Measurements from ENCODE around the gene ZNF605. TPM values are rescaled to one million over a fixed set of nuclear protein-coding genes. Genes with fewer than 3 reads are reported as not detected.

ZNF605 gene
- total and polyA plus RNA-seq, 2 of the 4 experiments (the other 2 are of a cell fraction), result 3.6 to 9.9 TPM

- TF ChIP-seq NFE2L2 (IDR thresholded peaks at IDR 0.05; ENCODE audit: low read depth, low read length), result no peak
- no peak for TF ChIP-seq RAD21 (IDR thresholded peaks at IDR 0.05; ENCODE audit: low read length)
Observed at GRCh38 chr12:132955094-132956010, 754 bp downstream of the ZNF605 start (continued).

DNA sequence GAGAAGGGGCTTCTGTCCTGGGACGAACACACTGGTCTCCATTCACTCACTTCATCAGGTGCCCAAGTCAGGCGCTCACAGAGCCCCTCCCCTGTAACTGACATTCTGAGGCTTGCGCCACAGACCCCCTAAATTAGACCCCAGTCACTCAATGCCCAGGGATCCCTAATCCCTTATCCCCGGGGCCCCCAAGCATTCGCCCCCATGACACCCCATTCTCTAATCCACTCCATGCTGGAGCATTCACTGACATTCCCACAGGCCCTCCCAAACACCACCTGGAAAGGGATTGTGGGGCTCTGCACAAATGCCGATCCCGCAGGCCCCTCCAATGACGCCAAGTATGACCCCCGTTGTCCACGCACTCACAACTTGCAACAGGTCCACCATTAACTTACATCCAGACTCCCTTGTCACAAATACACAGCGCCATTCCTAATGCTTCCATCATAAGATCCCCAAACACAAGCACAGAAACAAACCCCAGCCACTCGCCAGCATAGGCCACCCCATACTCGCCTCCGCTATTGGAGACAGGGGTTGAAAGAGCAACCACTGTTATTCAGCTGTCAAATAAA, 1.5 kb downstream of the ZNF605 start:
- H2AK5ac ChIP-seq (ENCODE audit: low read depth, low read length), result no peak overlapping the region
- no TSS peak for BruUV-seq (replicated peaks)
- H3K27ac ChIP-seq (ENCODE audit: insufficient read depth, low read length), result peak overlapping the region; percentile 72; the same call in 1 of the 2 replicates
- no peak overlapping the region for H3K56ac ChIP-seq (ENCODE audit: extremely low read depth, insufficient read depth, low read length)
- POLR2A ChIA-PET (ENCODE audit: unreplicated experiment), result no interaction called here
- H4K91ac ChIP-seq (ENCODE audit: insufficient read depth, low read depth, low read length), result 0 out of 2 replicates have a peak overlapping the region, but pooled peaks have one; percentile 67
- no peak overlapping the region for H3K18ac ChIP-seq (ENCODE audit: low read depth, low read length)
- no peak for DNase-seq
- H3K9me1 ChIP-seq (ENCODE audit: insufficient read depth, low read length), result no peaks in the 10 kb centered on the region
- peak overlapping the region; percentile 52 for H2BK5ac ChIP-seq (ENCODE audit: low read depth, low read length, poor library complexity, severe bottlenecking)
- no peak for TF ChIP-seq BHLHE40 (IDR thresholded peaks at IDR 0.05; ENCODE audit: low read depth, low read length)
- no peak for TF ChIP-seq MXI1 (IDR thresholded peaks at IDR 0.05; ENCODE audit: borderline replicate concordance, low read depth, low read length)
- TF ChIP-seq RAD21 (IDR thresholded peaks at IDR 0.05; ENCODE audit: low read length), result no peak
- no peak for TF ChIP-seq NFE2L2 (IDR thresholded peaks at IDR 0.05; ENCODE audit: low read depth, low read length)
- TF ChIP-seq POLR2A (IDR thresholded peaks at IDR 0.05; ENCODE audit: low read depth, low read length), result no peak
- TF ChIP-seq MAZ (IDR thresholded peaks at IDR 0.05; ENCODE audit: borderline replicate concordance, low read depth, low read length), result no peak
- TF ChIP-seq MAFK (IDR thresholded peaks at IDR 0.05; ENCODE audit: low read depth, low read length), result no peak
- TF ChIP-seq CEBPB (IDR thresholded peaks at IDR 0.05; ENCODE audit: low read depth, low read length), result no peak
- no peak for TF ChIP-seq USF2 (IDR thresholded peaks at IDR 0.05; ENCODE audit: low read depth, low read length)
- TF ChIP-seq FOS (IDR thresholded peaks at IDR 0.05; ENCODE audit: low read depth, low read length), result no peak
- no peak for TF ChIP-seq CHD1 (IDR thresholded peaks at IDR 0.05; ENCODE audit: low read depth, low read length)
- no peak for TF ChIP-seq SMC3 (IDR thresholded peaks at IDR 0.05; ENCODE audit: low read depth, low read length)
- peak overlapping the region; percentile 91 to 92; a peak in 2 of 4 replicates for H4K8ac ChIP-seq (ENCODE audit: low read depth in 2 of 2, low read length in 2 of 2)
- H2AK9ac ChIP-seq (replicated peaks; ENCODE audit: low read depth, low read length, poor library complexity), result peak overlapping the region; percentile 80
- peak overlapping the region; percentile 88; the same call in 1 of the 2 replicates for H3K14ac ChIP-seq (replicated peaks; ENCODE audit: low read depth, low read length)
- H4K5ac ChIP-seq (ENCODE audit: low read depth, low read length), result peak overlapping the region; percentile 81; the same call in 1 of the 2 replicates
- H2BK20ac ChIP-seq (ENCODE audit: low read depth, low read length), result no peak overlapping the region
- dilution Hi-C loops (cut with HindIII; ENCODE audit: low sequenced_read_pairs, unreplicated experiment) (no loop called here), intact Hi-C loops (cut with micrococcal nuclease) (no loop called here), in situ Hi-C loops (cut with MboI; ENCODE audit: low sequenced_read_pairs) (no loop called here)
- no peak for ATAC-seq (ENCODE audit: low read depth)
- H3K9me3 ChIP-seq (ENCODE audit: control insufficient read depth, insufficient read depth, low read length), result peaks cover 38% of the 10 kb centered on the region
- H3K23ac ChIP-seq (ENCODE audit: low read depth, low read length), result no peak overlapping the region
- peak overlapping the region; percentile 27 for H3K4ac ChIP-seq (ENCODE audit: low read depth, low read length)
- H3K36me3 ChIP-seq (ENCODE audit: control insufficient read depth, insufficient read depth, low read length), result peaks cover 13% of the 10 kb centered on the region
- peaks cover 6% of the 10 kb centered on the region for H3K4me1 ChIP-seq (ENCODE audit: control insufficient read depth, insufficient read depth, low read length)
- H2BK120ac ChIP-seq (ENCODE audit: low read depth, low read length), result no peak overlapping the region
- CTCF ChIA-PET, result no interaction called here
- H2AFZ ChIP-seq (replicated peaks; ENCODE audit: low read length, poor library complexity), result peak overlapping the region; percentile 90
- H2BK15ac ChIP-seq (ENCODE audit: low read depth, low read length), result no peak overlapping the region
- no peaks in the 10 kb centered on the region for H4K20me1 ChIP-seq (ENCODE audit: insufficient read depth, low read length)
- H3K79me1 ChIP-seq (ENCODE audit: low read depth in 1 of 2, low read length in 2 of 2), result peaks cover 26 to 47% of the 10 kb centered on the region in 2 experiments
- no peaks in the 10 kb centered on the region for H3K27me3 ChIP-seq (ENCODE audit: control insufficient read depth, insufficient read depth, low read length)
- peak overlapping the region; percentile 90 for H3K4me3 ChIP-seq (ENCODE audit: insufficient read depth, low read depth, low read length)
- peak overlapping the region; percentile 13; the same call in 1 of the 2 replicates for H3K9ac ChIP-seq (ENCODE audit: low read depth, low read length)
- peak overlapping the region; percentile 92 for H3K4me2 ChIP-seq (ENCODE audit: low read depth, low read length)
- WGBS, 2 experiments (ENCODE audit: extremely low coverage in 2 of 2, insufficient read length in 1 of 2), result 90% methylated on average over 5 of the region's 14 CpGs; no CpG with 5 or more reads in 1 of the 2 experiments

Data from IMR-90 (cell line).